HG02623 (cell line): Measurements from ENCODE around the gene PRKAR1A.

Source experiments
- ATAC-seq: cut with Tn5 transposase; IDR thresholded peaks from one replicate; pipeline ENCODE4 v1.9.1; 2021; ENCODE audit warnings: moderate library complexity; ENCODE audit not compliant: unreplicated experiment

PRKAR1A gene

GRCh38 chr17:68598545-68598961, 86.3 kb downstream of the PRKAR1A start:
- no peak for ATAC-seq

GRCh38 chr17:68599091-68599490, 86.9 kb downstream of the PRKAR1A start:
- no peak for ATAC-seq

- no peak for ATAC-seq
These were observed 87.4 kb downstream of the PRKAR1A start for GRCh38 chr17:68599552-68600066.

GRCh38 chr17:68600067-68600930, 88.1 kb downstream of the PRKAR1A start:
- no peak for ATAC-seq
